Heart right ventricle (tissue), 16 donors: ENCODE data around the gene GGA2. TPM values are rescaled to one million over a fixed set of nuclear protein-coding genes. Genes with fewer than 3 reads are reported as not detected.
"Not testable (repeated sequence)": the region's sequence is repeated elsewhere in the genome, so short reads cannot be mapped to it uniquely, and the experiment has no call there.

Experiments used
- ATAC-seq, 8 donors: fragments of 200-7000 bp; cut with Tn5 transposase; one replicate each; pipeline ENCODE4 v1.9.1; 2020; ENCODE audit warnings: mild to moderate bottlenecking in 8 of 8, moderate library complexity in 8 of 8, moderate number of reproducible peaks in 1 of 8
- DNase-seq, 2 donors: peaks; one replicate each; pipeline ENCODE4 v3.0.0-alpha.2; 2020
- H3K27ac ChIP-seq, 10 donors: fragments of 200-600 bp; sonication (generic) in 2 of 10; one replicate each; pipeline versions ENCODE4 v1.5.0 to v1.8.0; 2020 to 2022; ENCODE audit warnings: mild to moderate bottlenecking in 3 of 10
- H3K27me3 ChIP-seq, 7 donors: fragments of 200-600 bp; one replicate each; pipeline ENCODE4 v1.8.0; 2021 to 2022; ENCODE audit warnings: mild to moderate bottlenecking in 2 of 7
- H3K36me3 ChIP-seq, 9 donors: fragments of 200-600 bp; sonication (generic) in 1 of 9; one replicate each; pipeline versions ENCODE4 v1.5.0 to v1.8.0; 2020 to 2022; ENCODE audit warnings: mild to moderate bottlenecking in 2 of 9
- H3K4me1 ChIP-seq, 9 donors: fragments of 200-600 bp; sonication (generic) in 1 of 9; one replicate each; pipeline versions ENCODE4 v1.5.0 to v1.8.0; 2020 to 2022; ENCODE audit warnings: mild to moderate bottlenecking in 4 of 9
- H3K4me3 ChIP-seq, 10 donors: fragments of 200-600 bp; sonication (generic) in 2 of 10; one replicate each; pipeline versions ENCODE4 v1.5.0 to v1.8.0; 2020 to 2022; ENCODE audit warnings: mild to moderate bottlenecking in 7 of 10, moderate library complexity in 2 of 10
- H3K9me3 ChIP-seq, 11 donors: fragments of 200-600 bp in 10 of 11; sonication (generic) in 2 of 11; one replicate each; pipeline versions ENCODE4 v1.5.0 to v1.8.0; 2013 to 2022; ENCODE audit warnings: mild to moderate bottlenecking in 2 of 11, control low read depth in 1 of 11, moderate library complexity in 1 of 11
- CTCF ChIP-seq, 9 donors: fragments of 200-600 bp; sonication (generic) in 2 of 9; IDR thresholded peaks; one replicate each; pipeline versions ENCODE4 v1.5.0 to v1.8.0; 2021 to 2022; ENCODE audit warnings: antibody characterized with exemption in 9 of 9, mild to moderate bottlenecking in 5 of 9, moderate library complexity in 1 of 9
- WGBS, 2 donors: extraction: QIAGEN DNeasy Blood & Tissue Kit; methylation state at CpG; one replicate each; pipeline ENCODE4 v1.1.7; 2013; ENCODE audit warnings: inconsistent platforms in 1 of 2; 5-methylcytosine and 5-hydroxymethylcytosine counted together
- intact Hi-C, 10 donors: fragments of 100-400 bp; cut with DNase I; formaldehyde crosslinking; loops; one replicate each; pipeline versions ENCODE4 v1.11.1 to v1.14.2; 2022
- polyA plus RNA-seq, 2 donors: library from polyadenylated mRNA; stranded (reverse); fragments of 200-250 nt; gene quantifications; one replicate each; pipeline ENCODE4 v1.2.3, GENCODE V29; 2013
- total RNA-seq, 10 donors: library from RNA; stranded (reverse); fragmentation: NEBNext Ultra II Directional in 3 of 10; extraction: Animal tissue kit (Norgen Biotek cat#: 25700) in 3 of 10; gene quantifications; one replicate each; pipeline versions ENCODE4 v1.2.1 to v1.2.4, GENCODE V29; 2021 to 2023
- donor health status: Arrhythmogenic right ventricular cardiomyopathy.
- donor health status: ischemic (EF 13 %, LVEDD 7.1; RV severe dilation, severe dysfunction).
- donor health status: healthy with polysubstance abuse.
- donor health status: DM: no; HTN: yes; CAD: no.
- donor health status: DM: no; HTN: no; CAD: no.
- donor health status: ischemic (EF 25% LVEDD 6.9; RV normal size, moderate dysfunction).
- donor health status: ischemic (EF 25% LVEDD 5.7; RV mildly dilated, moderate dysfunction).
- donor health status: healthy.
- donor health status: DM: yes; HTN: yes; CAD: no.
- donor health status: Ischemic cardiomyopathy.
- donor health status: ischemic (EF 35%, LVEDD 5.7; RV mildly dilated, moderate dysfunction).
- donor health status: nonischemic (EF 11% LVEDD 7.7; RV severe dilation, severe dysfunction).
- donor health status: DM: yes; HTN: yes; CAD: no.
- donor health status: PGD.
- donor health status: ischemic (EF 29% LVEDD 5.4; RV normal size, mild dysfunction).
- donor health status: nonischemic (EF 23%, LVEDD 6.1; RV moderate dilation, normal function).

Gene GGA2
- total and polyA plus RNA-seq, 12 donors = 12.2 to 52.9 (median 38.6) TPM

- no peak overlapping the region for H3K4me3 ChIP-seq
- no peaks in the 10 kb centered on the region for H3K9me3 ChIP-seq
- TF ChIP-seq CTCF (IDR thresholded peaks at IDR 0.05) = no peak
- 91 to 97% methylated on average over 4 of the region's 4 CpGs for WGBS, 2 donors
- no peak overlapping the region for H3K27ac ChIP-seq
- DNase-seq = no peak
- intact Hi-C loops = no loop called here
- no peak for ATAC-seq
- no peaks in the 10 kb centered on the region for H3K27me3 ChIP-seq
- peaks cover 5 to 31% (median 17%) of the 10 kb centered on the region in 9 donors for H3K4me1 ChIP-seq
- peaks cover 0 to 14% (median 0%) of the 10 kb centered on the region in 9 donors for H3K36me3 ChIP-seq
Measured at GRCh38 chr16:23512168-23512695, 1.9 kb upstream of the GGA2 start.

GRCh38 chr16:23511731-23512130 lies 1.4 kb upstream of the GGA2 start:
- DNase-seq = no peak
- TF ChIP-seq CTCF (IDR thresholded peaks at IDR 0.05) = no peak
- intact Hi-C loops = loop anchor here in 2 of 10 donors (1.0 to 2.0 kb wide), 2 partner anchors 11 to 45 kb away; partner anchors contain the start of genes EARS2 (in 2 of the 2) and UBFD1 (in 2 of the 2)
- Histone ChIP-seq H3K4me3 (no peak overlapping the region), H3K9me3 (no peaks in the 10 kb centered on the region), H3K36me3 (peaks cover 0 to 14% (median 0%) of the 10 kb centered on the region in 9 donors), H3K4me1 (peaks cover 5 to 33% (median 19%) of the 10 kb centered on the region in 9 donors), H3K27ac (no peak overlapping the region), H3K27me3 (no peaks in the 10 kb centered on the region)
- WGBS, 2 donors = 77 to 92% methylated on average over 7 of the region's 7 CpGs
- ATAC-seq = no peak

- Histone ChIP-seq H3K4me1 (peaks cover 5 to 36% (median 22%) of the 10 kb centered on the region in 9 donors), H3K27ac (peak overlapping the region in 3 of 10 donors; percentile 80 to 94 (median 81)), H3K4me3 (peak overlapping the region; percentile 66 to 92 (median 85)), H3K36me3 (peaks cover 0 to 14% (median 0%) of the 10 kb centered on the region in 9 donors)
- ATAC-seq, DNase-seq, H3K27me3 ChIP-seq, H3K9me3 ChIP-seq: not testable (repeated sequence)
- WGBS, 2 donors = 72 to 78% methylated on average over 9 to 10 of the region's 10 CpGs
- intact Hi-C loops = loop anchor here in 2 of 10 donors (1.0 to 2.0 kb wide), 2 partner anchors 11 to 46 kb away; partner anchors contain the start of genes EARS2 (in 2 of the 2) and UBFD1 (in 2 of the 2)
Measured at GRCh38 chr16:23510915-23511270, 599 bp upstream of the GGA2 start.

GRCh38 chr16:23509782-23510163 lies 521 bp downstream of the GGA2 start:
- WGBS, 2 donors = 1% methylated on average over 17 of the region's 17 CpGs
- H3K9me3 ChIP-seq = no peaks in the 10 kb centered on the region
- H3K4me3 ChIP-seq = peak overlapping the region; percentile 66 to 92 (median 85)
- H3K27ac ChIP-seq = peak overlapping the region; percentile 28 to 94 (median 86)
- DNase-seq = peak; percentile 17 to 37
- intact Hi-C loops = loop anchor here in 5 of 10 donors (2.0 to 10.0 kb wide), 3 partner anchors 47 to 57 kb away; partner anchors contain the start of genes COG7 (in 3 of the 5), EARS2 (in 2 of the 5) and UBFD1 (in 2 of the 5)
- peaks cover 0 to 7% (median 0%) of the 10 kb centered on the region in 9 donors for H3K36me3 ChIP-seq
- H3K4me1 ChIP-seq = peaks cover 8 to 47% (median 33%) of the 10 kb centered on the region in 9 donors
- no peak for TF ChIP-seq CTCF (IDR thresholded peaks at IDR 0.05)
- peak; percentile 18 to 62 (median 49) for ATAC-seq
- no peaks in the 10 kb centered on the region for H3K27me3 ChIP-seq

GRCh38 chr16:23509441-23509754 lies 896 bp downstream of the GGA2 start:
- Histone ChIP-seq H3K9me3 (no peaks in the 10 kb centered on the region), H3K27ac (peak overlapping the region in 9 of 10 donors; percentile 43 to 94 (median 86)), H3K27me3 (no peaks in the 10 kb centered on the region), H3K36me3 (peaks cover 0 to 3% (median 0%) of the 10 kb centered on the region in 9 donors), H3K4me3 (peak overlapping the region; percentile 66 to 92 (median 85)), H3K4me1 (peaks cover 11 to 51% (median 37%) of the 10 kb centered on the region in 9 donors)
- DNase-seq (no peak), ATAC-seq (no peak)
- intact Hi-C loops = loop anchor here in 3 of 10 donors (5.0 to 10.0 kb wide), 2 partner anchors 55 to 57 kb away; partner anchors contain the start of gene COG7 (in 3 of the 3)
- no peak for TF ChIP-seq CTCF (IDR thresholded peaks at IDR 0.05)
- WGBS, 2 donors = 1 to 3% methylated on average over 5 of the region's 5 CpGs
